H1 (cell line): ENCODE data around the gene TBC1D22A. TPM values are rescaled to one million over a fixed set of nuclear protein-coding genes. Genes with fewer than 3 reads are reported as not detected.

Experiments
- ATF3 ChIP-seq: IDR thresholded peaks from 2 replicates; pipeline ENCODE4 v1.6.1; 2011; ENCODE audit warnings: low read depth, mild to moderate bottlenecking, low read length; ENCODE audit not compliant: insufficient read depth
- E2F6 ChIP-seq: IDR thresholded peaks from 2 replicates; pipeline ENCODE4 v1.6.1; 2012; ENCODE audit warnings: inconsistent platforms
- EZH2 ChIP-seq: fragments of 200-600 bp; sonication (generic); IDR thresholded peaks from 2 replicates; pipeline ENCODE4 v1.7.1; 2012; ENCODE audit warnings: low read depth, mild to moderate bottlenecking, moderate library complexity, low read length, inconsistent platforms; ENCODE audit not compliant: severe bottlenecking
- FOSL1 ChIP-seq: IDR thresholded peaks from 2 replicates; pipeline ENCODE4 v1.6.1; 2011; ENCODE audit warnings: mild to moderate bottlenecking, low read depth, low read length, moderate library complexity; ENCODE audit not compliant: insufficient read depth
- KDM5A ChIP-seq: fragments of 200-600 bp; IDR thresholded peaks from 2 replicates; pipeline ENCODE4 v1.7.1; 2012; ENCODE audit warnings: mild to moderate bottlenecking, low read length, inconsistent platforms, mixed read lengths
- YY1 ChIP-seq: IDR thresholded peaks from 2 replicates; pipeline ENCODE4 v1.6.1; 2011; ENCODE audit warnings: low read depth, mild to moderate bottlenecking, low read length
- polyA plus RNA-seq, 7 experiments: library from polyadenylated mRNA; depleted of rRNA in 3 of 7; stranded (reverse) in 5 of 7; unstranded in 2 of 7; fragments of >200 nt in 5 of 7; fragments of 200-250 nt in 2 of 7; gene quantifications; 1 replicate in 5 of 7; 2 replicates in 1 of 7; 4 replicates in 1 of 7; pipeline versions ENCODE4 v1.2.1 to v1.2.3, GENCODE V29; 2011 to 2013; ENCODE audit warnings: missing spikeins in 2 of 7, mixed read lengths in 2 of 7
- total RNA-seq: library from RNA; stranded (reverse); fragmentation: NEBNext Ultra II Directional; extraction: Animal tissue kit (Norgen Biotek cat#: 25700); gene quantifications from 2 replicates; pipeline ENCODE4 v1.2.1, GENCODE V29; 2021

TBC1D22A gene
- total and polyA plus RNA-seq, 2 of the 8 experiments (the other 6 are each of a cell fraction or from before 2014, with no cell fraction given), result 11.9 to 18.4 TPM

- no peak for TF ChIP-seq EZH2
- no peak for TF ChIP-seq FOSL1
- TF ChIP-seq KDM5A, result no peak
- no peak for TF ChIP-seq ATF3
- TF ChIP-seq YY1, result no peak
- TF ChIP-seq E2F6, result no peak
Observed at GRCh38 chr22:47191671-47192650, 429.5 kb downstream of the TBC1D22A start (continued).
